ENCODE measurements around the gene RFC5. TPM values are rescaled to one million over a fixed set of nuclear protein-coding genes. Genes with fewer than 3 reads are reported as not detected.

RFC5 gene
- total and polyA plus RNA-seq, 2 of the 8 experiments (the other 6 are each of a cell fraction or from before 2014, with no cell fraction given), result 34.4 to 40.6 TPM

- H3K9me3 ChIP-seq (ENCODE audit: insufficient read depth in 2 of 2, low read depth in 1 of 2, low read length in 1 of 2), result no peaks in the 10 kb centered on the region
- no peak overlapping the region for H2BK120ac ChIP-seq (replicated peaks; ENCODE audit: low read depth, low read length)
- no peaks in the 10 kb centered on the region for H3K27me3 ChIP-seq (replicated peaks in 1 of 4; ENCODE audit: control insufficient read depth in 3 of 4, extremely low read depth in 1 of 4, insufficient read depth in 3 of 4, low read length in 3 of 4)
- H3K4me1 ChIP-seq (replicated peaks in 1 of 4; ENCODE audit: control insufficient read depth in 3 of 4, insufficient read depth in 4 of 4, low read length in 3 of 4), result no peaks in the 10 kb centered on the region
- no peak overlapping the region for H3K23ac ChIP-seq (ENCODE audit: insufficient read length)
- no peak overlapping the region for H3K14ac ChIP-seq (ENCODE audit: insufficient read length)
- H3K4ac ChIP-seq (replicated peaks; ENCODE audit: insufficient read length, low read depth, low read length), result no peak overlapping the region
- 96% methylated on average over 3 of the region's 3 CpGs; no CpG with 5 or more reads in 1 of the 2 experiments for WGBS, 2 experiments (ENCODE audit: extremely low coverage in 1 of 2, insufficient coverage in 1 of 2, insufficient read length in 1 of 2, insufficient replicate concordance in 2 of 2, low coverage in 1 of 2, low lambda C conversion rate in 2 of 2, missing lambda C conversion rate in 1 of 2)
- peaks cover 0 to 2% of the 10 kb centered on the region in 2 experiments; a peak in 2 of 4 replicates for H3K79me2 ChIP-seq (ENCODE audit: control insufficient read depth in 1 of 2, insufficient read depth in 2 of 2, low read length in 2 of 2)
- no peak overlapping the region for H4K91ac ChIP-seq (replicated peaks; ENCODE audit: insufficient read length, low read length)
- H3K4me2 ChIP-seq (ENCODE audit: insufficient read depth in 1 of 2, low read depth in 2 of 2, low read length in 2 of 2), result no peak overlapping the region
- DNase-seq (ENCODE audit: low read depth in 1 of 2, low spot score in 2 of 2), result no peak
- no peaks in the 10 kb centered on the region for H4K20me1 ChIP-seq (replicated peaks in 1 of 2; ENCODE audit: control insufficient read depth in 1 of 2, insufficient read depth in 2 of 2, low read length in 2 of 2)
- no peak overlapping the region for H3K4me3 ChIP-seq (ENCODE audit: extremely low read depth in 1 of 4, insufficient read depth in 2 of 4, low read depth in 3 of 4, low read length in 4 of 4)
- no peak overlapping the region for H2BK5ac ChIP-seq (ENCODE audit: low read depth, low read length)
- no peak overlapping the region for H2BK20ac ChIP-seq (ENCODE audit: low read length)
- no peak overlapping the region for H3K9ac ChIP-seq (replicated peaks in 1 of 4; ENCODE audit: extremely low read depth in 1 of 4, low read depth in 3 of 4, low read length in 3 of 4)
- H2BK15ac ChIP-seq (ENCODE audit: low read length), result no peak overlapping the region
- CTCF ChIA-PET (ENCODE audit: partially characterized antibody), result interaction anchor here (0.6 to 1.6 kb wide), 3 partner anchors 128 to 1236 kb away, joined by 3 read pairs; no protein-coding TSS in a partner anchor
- no peak overlapping the region for H2AFZ ChIP-seq (ENCODE audit: low read length)
- no peaks in the 10 kb centered on the region for H3K36me3 ChIP-seq (ENCODE audit: control insufficient read depth in 2 of 4, insufficient read depth in 4 of 4, low read length in 3 of 4)
- POLR2A ChIA-PET (ENCODE audit: partially characterized antibody), result interaction anchor here (0.6 kb wide), 1 partner anchor 130 kb away, joined by 3 read pairs; no protein-coding TSS in a partner anchor
- no peak overlapping the region for H3K18ac ChIP-seq (ENCODE audit: extremely low read depth, low read length)
- no peak overlapping the region for H3K27ac ChIP-seq (ENCODE audit: low read depth, low read length)
- H4K5ac ChIP-seq (ENCODE audit: insufficient read length, low read depth, low read length), result no peak overlapping the region
- no peaks in the 10 kb centered on the region; the same call in 1 of the 2 replicates for H3K23me2 ChIP-seq (ENCODE audit: low read depth, low read length)
- no peak overlapping the region for H2AK5ac ChIP-seq (ENCODE audit: low read depth, low read length)
- FAIRE-seq, result no peak
- no peak overlapping the region for H3K56ac ChIP-seq (replicated peaks; ENCODE audit: insufficient read length, low read depth, low read length)
- H4K8ac ChIP-seq (ENCODE audit: extremely low read depth, insufficient read depth, low read length), result no peak overlapping the region
- H3K79me1 ChIP-seq (ENCODE audit: low read depth, low read length), result no peaks in the 10 kb centered on the region
- no peak overlapping the region for H2BK12ac ChIP-seq (ENCODE audit: low read depth, low read length)
- TF ChIP-seq SP1 (IDR thresholded peaks at IDR 0.05; ENCODE audit: low read depth, low read length) (no peak), KDM1A (IDR thresholded peaks at IDR 0.05; ENCODE audit: borderline replicate concordance, low read length) (no peak), CTBP2 (IDR thresholded peaks at IDR 0.05; ENCODE audit: borderline replicate concordance, insufficient read depth, insufficient read length, low read length) (no peak), SIRT6 (IDR thresholded peaks at IDR 0.05; ENCODE audit: low read length) (no peak), CBX8 (IDR thresholded peaks at IDR 0.05; ENCODE audit: borderline replicate concordance, low read depth, low read length) (no peak), CBX5 (IDR thresholded peaks at IDR 0.05; ENCODE audit: low read depth, low read length) (no peak), CHD1 (IDR thresholded peaks at IDR 0.05; ENCODE audit: low read depth, low read length) (no peak), NANOG (IDR thresholded peaks at IDR 0.05; ENCODE audit: insufficient read depth, low read depth, low read length, poor library complexity, severe bottlenecking) (no peak), RXRA (IDR thresholded peaks at IDR 0.05; ENCODE audit: insufficient read depth, low read depth, low read length) (no peak), BRCA1 (IDR thresholded peaks at IDR 0.05; ENCODE audit: low read depth, low read length) (no peak), SAP30 (IDR thresholded peaks at IDR 0.05; ENCODE audit: insufficient read depth, insufficient replicate concordance, low read length) (no peak), TAF7 (optimal IDR thresholded peaks at IDR 0.05; ENCODE audit: borderline replicate concordance, low read depth, low read length) (no peak), TAF1 (IDR thresholded peaks at IDR 0.05; ENCODE audit: low read depth, low read length) (no peak), ATF3 (IDR thresholded peaks at IDR 0.05; ENCODE audit: insufficient read depth, low read depth, low read length) (no peak)
Measured at GRCh38 chr12:118011961-118012360, 4.5 kb upstream of the RFC5 start.
